HepG2 (cell line): ENCODE results near the gene NARS2.

Experiments used
- ATF7 ChIP-seq, 2 experiments: fragments of 450-650 bp in 1 of 2; sonication (generic) in 1 of 2; formaldehyde crosslinking in 1 of 2; IDR thresholded peaks; 2 replicates each; pipeline versions ENCODE4 v1.4.0 to v1.6.1; 2016 to 2020; ENCODE audit warnings: antibody characterized with exemption in 1 of 2, mild to moderate bottlenecking in 1 of 2, missing genetic modification reagents in 1 of 2
- CTCF ChIP-seq: sonication (generic); formaldehyde crosslinking; IDR thresholded peaks from 2 replicates; pipeline ENCODE4 v1.5.0; 2020; ENCODE audit warnings: mild to moderate bottlenecking, missing genetic modification reagents, moderate library complexity
- FUBP1 ChIP-seq: sonication (generic); formaldehyde crosslinking; IDR thresholded peaks from 2 replicates; pipeline ENCODE4 v1.5.1; 2020; ENCODE audit warnings: missing genetic modification reagents, mild to moderate bottlenecking, borderline replicate concordance
- HCFC1 ChIP-seq: fragments of 150-350 bp; IDR thresholded peaks from 2 replicates; pipeline ENCODE4 v1.6.1; 2014; ENCODE audit warnings: low read depth, low read length
- MXI1 ChIP-seq: IDR thresholded peaks from 3 replicates; pipeline ENCODE4 v1.6.1; 2012; ENCODE audit warnings: low read depth, low read length, inconsistent platforms, borderline replicate concordance
- PAXIP1 ChIP-seq: sonication (generic); formaldehyde crosslinking; conservative IDR thresholded peaks from 2 replicates; pipeline ENCODE4 v1.4.0; 2020; ENCODE audit warnings: mild to moderate bottlenecking, missing genetic modification reagents, moderate library complexity
- TARDBP ChIP-seq: sonication (generic); formaldehyde crosslinking; IDR thresholded peaks from 2 replicates; pipeline ENCODE4 v1.8.0; 2022; ENCODE audit warnings: mild to moderate bottlenecking, missing genetic modification reagents
- UBTF ChIP-seq: sonication (generic); formaldehyde crosslinking; IDR thresholded peaks from 2 replicates; pipeline ENCODE4 v1.4.0; 2020; ENCODE audit warnings: mild to moderate bottlenecking, missing genetic modification reagents
- ZNF143 ChIP-seq: sonication (generic); formaldehyde crosslinking; IDR thresholded peaks from 2 replicates; pipeline ENCODE4 v1.4.0; 2020; ENCODE audit warnings: missing genetic modification reagents
- ZNF468 ChIP-seq: sonication (generic); formaldehyde crosslinking; IDR thresholded peaks from 2 replicates; pipeline ENCODE4 v1.8.0; 2022; ENCODE audit warnings: mild to moderate bottlenecking, moderate library complexity, missing genetic modification reagents
- ZNF773 ChIP-seq: sonication (generic); formaldehyde crosslinking; IDR thresholded peaks from 2 replicates; pipeline ENCODE4 v1.4.0; 2020; ENCODE audit warnings: missing genetic modification reagents, borderline replicate concordance
- ZZZ3 ChIP-seq: sonication (generic); formaldehyde crosslinking; IDR thresholded peaks from 2 replicates; pipeline ENCODE4 v1.4.0; 2020; ENCODE audit warnings: missing genetic modification reagents, mild to moderate bottlenecking, borderline replicate concordance

- TF ChIP-seq CTCF (CRISPR knock-in tag) (no peak), ZZZ3 (no peak), MXI1 (no peak), ATF7 (IDR thresholded peaks at IDR 0.05) (no peak), ATF7 (CRISPR knock-in tag; IDR thresholded peaks at IDR 0.05) (no peak), PAXIP1 (CRISPR knock-in tag) (no peak), ZNF468 (CRISPR knock-in tag) (no peak), UBTF (CRISPR knock-in tag) (no peak), ZNF143 (CRISPR knock-in tag) (no peak), ZNF773 (no peak), HCFC1 (no peak), FUBP1 (CRISPR knock-in tag) (no peak), TARDBP (CRISPR knock-in tag) (no peak)
Observed at GRCh38 chr11:78453140-78453935, 121.3 kb downstream of the NARS2 start.
